ENCODE results near the gene MACROH2A1. TPM values are rescaled to one million over a fixed set of nuclear protein-coding genes. Genes with fewer than 3 reads are reported as not detected.

The MACROH2A1 gene
- total and polyA plus RNA-seq, 2 experiments from 2014 or later: 64.9 to 81.6 TPM

DNA sequence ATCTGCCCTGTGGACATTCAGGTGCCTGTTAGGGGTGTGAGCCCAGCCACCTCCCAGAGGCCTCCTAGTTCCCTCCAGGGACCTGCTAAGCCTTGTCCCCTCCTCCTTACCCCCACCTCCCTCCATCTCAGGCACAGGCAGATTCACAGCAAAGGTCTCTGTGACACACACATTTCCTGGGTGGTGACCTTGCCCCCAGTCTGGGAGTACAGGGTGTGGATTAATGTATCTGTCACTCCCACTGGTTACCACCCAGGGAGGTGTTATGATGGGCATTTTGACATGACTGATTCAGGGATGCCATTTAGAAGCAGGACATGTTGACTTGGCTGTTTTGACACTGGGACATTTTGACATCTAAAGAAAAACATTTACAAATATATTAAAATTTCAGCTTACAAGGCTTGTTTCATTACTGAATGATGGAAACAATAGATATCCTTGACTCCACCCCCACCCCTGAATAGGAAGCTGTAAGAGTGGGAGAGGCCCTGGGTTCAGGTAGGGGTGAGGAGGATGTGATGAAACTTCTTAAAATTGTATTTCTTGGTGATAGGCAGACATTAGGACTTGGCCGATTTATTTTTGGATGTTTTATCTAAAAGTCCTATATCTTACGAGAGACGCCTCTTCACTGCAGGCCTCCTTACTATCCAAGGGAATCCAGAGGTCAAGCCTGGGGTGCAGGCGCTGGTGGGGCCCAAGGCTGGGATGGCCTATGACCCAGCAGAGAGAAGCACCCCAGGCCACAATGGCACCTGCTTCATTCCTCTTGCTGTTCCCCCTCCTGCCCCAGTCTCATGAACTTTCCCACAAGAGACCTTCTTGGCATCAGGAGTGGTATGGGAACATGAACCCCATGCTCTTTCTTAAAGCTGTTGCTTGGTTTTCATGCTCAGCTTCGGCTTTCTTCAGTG lies 101.9 kb downstream of the MACROH2A1 start:
- no peaks in the 10 kb centered on the region for H3K27me3 Mint-ChIP-seq (ENCODE audit: insufficient read depth, low read depth, poor library complexity)
- H3K36me3 Mint-ChIP-seq (ENCODE audit: low read depth): no peaks in the 10 kb centered on the region
- Histone ChIP-seq H3K27ac (ENCODE audit: low read depth) (no peak overlapping the region), H3K79me2 (replicated peaks; ENCODE audit: insufficient read depth) (no peaks in the 10 kb centered on the region), H3K4me2 (no peak overlapping the region), H3K4me3 (no peak overlapping the region), H4K20me1 (replicated peaks; ENCODE audit: insufficient read depth) (no peaks in the 10 kb centered on the region), H2AFZ (no peak overlapping the region), H3K27me3 (ENCODE audit: insufficient read depth) (no peaks in the 10 kb centered on the region), H3K9me2 (ENCODE audit: insufficient read depth) (no peaks in the 10 kb centered on the region), H3K4me1 (ENCODE audit: insufficient read depth) (no peaks in the 10 kb centered on the region), H3K36me3 (ENCODE audit: insufficient read depth) (no peaks in the 10 kb centered on the region), H3F3A (replicated peaks; ENCODE audit: low read depth) (no peaks in the 10 kb centered on the region)
- no peak overlapping the region for H3K4me3 Mint-ChIP-seq
- TF ChIP-seq, protein P1, sequence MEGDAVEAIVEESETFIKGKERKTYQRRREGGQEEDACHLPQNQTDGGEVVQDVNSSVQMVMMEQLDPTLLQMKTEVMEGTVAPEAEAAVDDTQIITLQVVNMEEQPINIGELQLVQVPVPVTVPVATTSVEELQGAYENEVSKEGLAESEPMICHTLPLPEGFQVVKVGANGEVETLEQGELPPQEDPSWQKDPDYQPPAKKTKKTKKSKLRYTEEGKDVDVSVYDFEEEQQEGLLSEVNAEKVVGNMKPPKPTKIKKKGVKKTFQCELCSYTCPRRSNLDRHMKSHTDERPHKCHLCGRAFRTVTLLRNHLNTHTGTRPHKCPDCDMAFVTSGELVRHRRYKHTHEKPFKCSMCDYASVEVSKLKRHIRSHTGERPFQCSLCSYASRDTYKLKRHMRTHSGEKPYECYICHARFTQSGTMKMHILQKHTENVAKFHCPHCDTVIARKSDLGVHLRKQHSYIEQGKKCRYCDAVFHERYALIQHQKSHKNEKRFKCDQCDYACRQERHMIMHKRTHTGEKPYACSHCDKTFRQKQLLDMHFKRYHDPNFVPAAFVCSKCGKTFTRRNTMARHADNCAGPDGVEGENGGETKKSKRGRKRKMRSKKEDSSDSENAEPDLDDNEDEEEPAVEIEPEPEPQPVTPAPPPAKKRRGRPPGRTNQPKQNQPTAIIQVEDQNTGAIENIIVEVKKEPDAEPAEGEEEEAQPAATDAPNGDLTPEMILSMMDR (conservative IDR thresholded peaks at IDR 0.05; ENCODE audit: low read depth in 2 of 2): no peak
- TF ChIP-seq ZNF331 (CRISPR knock-in tag; IDR thresholded peaks at IDR 0.05; ENCODE audit: low read depth) (no peak), POLR2AphosphoS5 (IDR thresholded peaks at IDR 0.05; ENCODE audit: low read depth) (no peak), ZNF114 (CRISPR knock-in tag; IDR thresholded peaks at IDR 0.05) (no peak), JUNB (IDR thresholded peaks at IDR 0.05; ENCODE audit: unreplicated experiment) (no peak), CREB1 (CRISPR knock-in tag; IDR thresholded peaks at IDR 0.05; ENCODE audit: low read depth) (no peak), STAT1 (IDR thresholded peaks at IDR 0.05; ENCODE audit: unreplicated experiment) (no peak), EZH2 (IDR thresholded peaks at IDR 0.05; ENCODE audit: low read depth, unreplicated experiment) (no peak), EZH2phosphoT487 (IDR thresholded peaks at IDR 0.05; ENCODE audit: unreplicated experiment) (no peak), NANOG (IDR thresholded peaks at IDR 0.05; ENCODE audit: borderline replicate concordance) (no peak)
- TF ChIP-seq, protein P2, sequence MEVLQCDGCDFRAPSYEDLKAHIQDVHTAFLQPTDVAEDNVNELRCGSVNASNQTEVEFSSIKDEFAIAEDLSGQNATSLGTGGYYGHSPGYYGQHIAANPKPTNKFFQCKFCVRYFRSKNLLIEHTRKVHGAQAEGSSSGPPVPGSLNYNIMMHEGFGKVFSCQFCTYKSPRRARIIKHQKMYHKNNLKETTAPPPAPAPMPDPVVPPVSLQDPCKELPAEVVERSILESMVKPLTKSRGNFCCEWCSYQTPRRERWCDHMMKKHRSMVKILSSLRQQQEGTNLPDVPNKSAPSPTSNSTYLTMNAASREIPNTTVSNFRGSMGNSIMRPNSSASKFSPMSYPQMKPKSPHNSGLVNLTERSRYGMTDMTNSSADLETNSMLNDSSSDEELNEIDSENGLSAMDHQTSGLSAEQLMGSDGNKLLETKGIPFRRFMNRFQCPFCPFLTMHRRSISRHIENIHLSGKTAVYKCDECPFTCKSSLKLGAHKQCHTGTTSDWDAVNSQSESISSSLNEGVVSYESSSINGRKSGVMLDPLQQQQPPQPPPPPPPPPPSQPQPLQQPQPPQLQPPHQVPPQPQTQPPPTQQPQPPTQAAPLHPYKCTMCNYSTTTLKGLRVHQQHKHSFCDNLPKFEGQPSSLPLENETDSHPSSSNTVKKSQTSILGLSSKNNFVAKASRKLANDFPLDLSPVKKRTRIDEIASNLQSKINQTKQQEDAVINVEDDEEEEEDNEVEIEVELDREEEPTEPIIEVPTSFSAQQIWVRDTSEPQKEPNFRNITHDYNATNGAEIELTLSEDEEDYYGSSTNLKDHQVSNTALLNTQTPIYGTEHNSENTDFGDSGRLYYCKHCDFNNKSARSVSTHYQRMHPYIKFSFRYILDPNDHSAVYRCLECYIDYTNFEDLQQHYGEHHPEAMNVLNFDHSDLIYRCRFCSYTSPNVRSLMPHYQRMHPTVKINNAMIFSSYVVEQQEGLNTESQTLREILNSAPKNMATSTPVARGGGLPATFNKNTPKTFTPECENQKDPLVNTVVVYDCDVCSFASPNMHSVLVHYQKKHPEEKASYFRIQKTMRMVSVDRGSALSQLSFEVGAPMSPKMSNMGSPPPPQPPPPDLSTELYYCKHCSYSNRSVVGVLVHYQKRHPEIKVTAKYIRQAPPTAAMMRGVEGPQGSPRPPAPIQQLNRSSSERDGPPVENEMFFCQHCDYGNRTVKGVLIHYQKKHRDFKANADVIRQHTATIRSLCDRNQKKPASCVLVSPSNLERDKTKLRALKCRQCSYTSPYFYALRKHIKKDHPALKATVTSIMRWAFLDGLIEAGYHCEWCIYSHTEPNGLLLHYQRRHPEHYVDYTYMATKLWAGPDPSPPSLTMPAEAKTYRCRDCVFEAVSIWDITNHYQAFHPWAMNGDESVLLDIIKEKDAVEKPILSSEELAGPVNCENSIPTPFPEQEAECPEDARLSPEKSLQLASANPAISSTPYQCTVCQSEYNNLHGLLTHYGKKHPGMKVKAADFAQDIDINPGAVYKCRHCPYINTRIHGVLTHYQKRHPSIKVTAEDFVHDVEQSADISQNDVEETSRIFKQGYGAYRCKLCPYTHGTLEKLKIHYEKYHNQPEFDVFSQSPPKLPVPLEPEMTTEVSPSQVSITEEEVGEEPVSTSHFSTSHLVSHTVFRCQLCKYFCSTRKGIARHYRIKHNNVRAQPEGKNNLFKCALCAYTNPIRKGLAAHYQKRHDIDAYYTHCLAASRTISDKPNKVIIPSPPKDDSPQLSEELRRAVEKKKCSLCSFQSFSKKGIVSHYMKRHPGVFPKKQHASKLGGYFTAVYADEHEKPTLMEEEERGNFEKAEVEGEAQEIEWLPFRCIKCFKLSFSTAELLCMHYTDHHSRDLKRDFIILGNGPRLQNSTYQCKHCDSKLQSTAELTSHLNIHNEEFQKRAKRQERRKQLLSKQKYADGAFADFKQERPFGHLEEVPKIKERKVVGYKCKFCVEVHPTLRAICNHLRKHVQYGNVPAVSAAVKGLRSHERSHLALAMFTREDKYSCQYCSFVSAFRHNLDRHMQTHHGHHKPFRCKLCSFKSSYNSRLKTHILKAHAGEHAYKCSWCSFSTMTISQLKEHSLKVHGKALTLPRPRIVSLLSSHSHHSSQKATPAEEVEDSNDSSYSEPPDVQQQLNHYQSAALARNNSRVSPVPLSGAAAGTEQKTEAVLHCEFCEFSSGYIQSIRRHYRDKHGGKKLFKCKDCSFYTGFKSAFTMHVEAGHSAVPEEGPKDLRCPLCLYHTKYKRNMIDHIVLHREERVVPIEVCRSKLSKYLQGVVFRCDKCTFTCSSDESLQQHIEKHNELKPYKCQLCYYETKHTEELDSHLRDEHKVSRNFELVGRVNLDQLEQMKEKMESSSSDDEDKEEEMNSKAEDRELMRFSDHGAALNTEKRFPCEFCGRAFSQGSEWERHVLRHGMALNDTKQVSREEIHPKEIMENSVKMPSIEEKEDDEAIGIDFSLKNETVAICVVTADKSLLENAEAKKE (CRISPR knock-in tag; IDR thresholded peaks at IDR 0.05): no peak
- TF ChIP-seq, protein P3, sequence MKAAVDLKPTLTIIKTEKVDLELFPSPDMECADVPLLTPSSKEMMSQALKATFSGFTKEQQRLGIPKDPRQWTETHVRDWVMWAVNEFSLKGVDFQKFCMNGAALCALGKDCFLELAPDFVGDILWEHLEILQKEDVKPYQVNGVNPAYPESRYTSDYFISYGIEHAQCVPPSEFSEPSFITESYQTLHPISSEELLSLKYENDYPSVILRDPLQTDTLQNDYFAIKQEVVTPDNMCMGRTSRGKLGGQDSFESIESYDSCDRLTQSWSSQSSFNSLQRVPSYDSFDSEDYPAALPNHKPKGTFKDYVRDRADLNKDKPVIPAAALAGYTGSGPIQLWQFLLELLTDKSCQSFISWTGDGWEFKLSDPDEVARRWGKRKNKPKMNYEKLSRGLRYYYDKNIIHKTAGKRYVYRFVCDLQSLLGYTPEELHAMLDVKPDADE (IDR thresholded peaks at IDR 0.05): no peak
- TF ChIP-seq, protein P4, sequence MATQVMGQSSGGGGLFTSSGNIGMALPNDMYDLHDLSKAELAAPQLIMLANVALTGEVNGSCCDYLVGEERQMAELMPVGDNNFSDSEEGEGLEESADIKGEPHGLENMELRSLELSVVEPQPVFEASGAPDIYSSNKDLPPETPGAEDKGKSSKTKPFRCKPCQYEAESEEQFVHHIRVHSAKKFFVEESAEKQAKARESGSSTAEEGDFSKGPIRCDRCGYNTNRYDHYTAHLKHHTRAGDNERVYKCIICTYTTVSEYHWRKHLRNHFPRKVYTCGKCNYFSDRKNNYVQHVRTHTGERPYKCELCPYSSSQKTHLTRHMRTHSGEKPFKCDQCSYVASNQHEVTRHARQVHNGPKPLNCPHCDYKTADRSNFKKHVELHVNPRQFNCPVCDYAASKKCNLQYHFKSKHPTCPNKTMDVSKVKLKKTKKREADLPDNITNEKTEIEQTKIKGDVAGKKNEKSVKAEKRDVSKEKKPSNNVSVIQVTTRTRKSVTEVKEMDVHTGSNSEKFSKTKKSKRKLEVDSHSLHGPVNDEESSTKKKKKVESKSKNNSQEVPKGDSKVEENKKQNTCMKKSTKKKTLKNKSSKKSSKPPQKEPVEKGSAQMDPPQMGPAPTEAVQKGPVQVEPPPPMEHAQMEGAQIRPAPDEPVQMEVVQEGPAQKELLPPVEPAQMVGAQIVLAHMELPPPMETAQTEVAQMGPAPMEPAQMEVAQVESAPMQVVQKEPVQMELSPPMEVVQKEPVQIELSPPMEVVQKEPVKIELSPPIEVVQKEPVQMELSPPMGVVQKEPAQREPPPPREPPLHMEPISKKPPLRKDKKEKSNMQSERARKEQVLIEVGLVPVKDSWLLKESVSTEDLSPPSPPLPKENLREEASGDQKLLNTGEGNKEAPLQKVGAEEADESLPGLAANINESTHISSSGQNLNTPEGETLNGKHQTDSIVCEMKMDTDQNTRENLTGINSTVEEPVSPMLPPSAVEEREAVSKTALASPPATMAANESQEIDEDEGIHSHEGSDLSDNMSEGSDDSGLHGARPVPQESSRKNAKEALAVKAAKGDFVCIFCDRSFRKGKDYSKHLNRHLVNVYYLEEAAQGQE (IDR thresholded peaks at IDR 0.05; ENCODE audit: unreplicated experiment): no peak
- no peaks in the 10 kb centered on the region for H3K9me3 Mint-ChIP-seq
- H3K27ac Mint-ChIP-seq: no peak overlapping the region
- no peaks in the 10 kb centered on the region for H3K4me1 Mint-ChIP-seq
- ATAC-seq: no peak
- no peak for DNase-seq (ENCODE audit: low spot score)

Measured in GM23338 (cell line).